GM11168 (cell line): ENCODE measurements around the gene RNF34.

Source experiments
- in situ Hi-C: fragments of 300-500 bp; cut with MboI; formaldehyde crosslinking; loops from one replicate; pipeline ENCODE4 v1.12.0; 2022; ENCODE audit warnings: low sequenced_read_pairs; ENCODE audit not compliant: unreplicated experiment

RNF34 gene

DNA sequence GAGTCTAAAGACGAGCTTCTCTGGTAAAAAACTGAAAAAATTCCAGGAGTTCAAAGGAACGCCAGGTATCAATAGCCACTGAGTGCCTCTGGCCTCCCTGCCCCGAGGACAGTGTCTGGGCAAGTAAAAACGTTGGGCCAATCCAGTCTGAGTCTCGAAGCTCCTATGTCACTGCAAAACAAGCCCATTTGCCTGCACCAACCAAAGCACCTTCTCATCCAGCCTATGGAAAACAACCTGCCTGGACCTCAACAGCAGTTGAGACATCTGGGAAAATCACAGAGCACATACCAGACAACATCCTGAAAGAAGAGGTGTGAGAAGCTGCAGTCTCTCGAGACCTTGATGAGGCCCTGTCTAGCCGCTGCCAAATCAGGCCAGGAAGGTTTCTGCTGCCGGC, 56.6 kb downstream of the RNF34 start:
- in situ Hi-C loops, result no loop called here

DNA sequence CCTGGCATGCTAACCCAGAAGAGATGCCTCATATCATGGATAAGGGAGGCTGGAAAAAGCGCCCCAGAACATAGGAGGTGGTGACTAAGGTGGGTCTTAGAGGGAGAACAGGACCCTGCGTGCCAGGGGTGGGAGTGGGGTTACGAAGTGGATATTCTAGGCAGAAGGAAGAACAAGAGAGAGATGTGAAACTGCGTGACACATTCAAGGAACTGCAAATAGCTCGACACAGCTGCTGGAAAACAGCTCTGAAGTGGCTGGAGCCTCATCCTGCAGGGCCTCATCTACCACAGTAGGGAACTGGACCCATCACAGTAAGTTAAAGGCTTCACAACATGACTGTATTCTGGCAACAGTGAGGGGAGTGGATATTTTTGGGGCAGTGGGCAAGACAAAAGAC, 61.1 kb downstream of the RNF34 start:
- in situ Hi-C loops, result no loop called here

DNA sequence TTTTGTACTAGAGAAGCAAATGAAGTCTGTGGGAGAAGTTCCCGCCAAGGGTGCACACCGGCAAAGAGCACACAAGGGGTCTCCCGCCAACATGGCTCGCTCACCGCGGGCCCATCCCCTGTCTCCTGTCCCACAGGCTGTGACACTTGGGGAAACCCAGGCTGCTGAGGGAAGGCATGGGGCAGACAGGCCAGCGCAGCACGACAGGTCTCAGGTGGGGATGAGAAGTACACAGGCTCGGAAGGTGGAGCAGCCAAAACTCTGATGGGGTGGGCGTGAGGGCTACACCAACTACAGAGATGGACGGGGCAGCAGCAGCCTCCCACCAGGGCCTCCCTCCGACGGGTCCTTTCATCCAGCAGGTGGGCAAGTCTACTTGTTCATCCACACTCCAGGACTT, 64.4 kb downstream of the RNF34 start:
- in situ Hi-C loops, result no loop called here

DNA sequence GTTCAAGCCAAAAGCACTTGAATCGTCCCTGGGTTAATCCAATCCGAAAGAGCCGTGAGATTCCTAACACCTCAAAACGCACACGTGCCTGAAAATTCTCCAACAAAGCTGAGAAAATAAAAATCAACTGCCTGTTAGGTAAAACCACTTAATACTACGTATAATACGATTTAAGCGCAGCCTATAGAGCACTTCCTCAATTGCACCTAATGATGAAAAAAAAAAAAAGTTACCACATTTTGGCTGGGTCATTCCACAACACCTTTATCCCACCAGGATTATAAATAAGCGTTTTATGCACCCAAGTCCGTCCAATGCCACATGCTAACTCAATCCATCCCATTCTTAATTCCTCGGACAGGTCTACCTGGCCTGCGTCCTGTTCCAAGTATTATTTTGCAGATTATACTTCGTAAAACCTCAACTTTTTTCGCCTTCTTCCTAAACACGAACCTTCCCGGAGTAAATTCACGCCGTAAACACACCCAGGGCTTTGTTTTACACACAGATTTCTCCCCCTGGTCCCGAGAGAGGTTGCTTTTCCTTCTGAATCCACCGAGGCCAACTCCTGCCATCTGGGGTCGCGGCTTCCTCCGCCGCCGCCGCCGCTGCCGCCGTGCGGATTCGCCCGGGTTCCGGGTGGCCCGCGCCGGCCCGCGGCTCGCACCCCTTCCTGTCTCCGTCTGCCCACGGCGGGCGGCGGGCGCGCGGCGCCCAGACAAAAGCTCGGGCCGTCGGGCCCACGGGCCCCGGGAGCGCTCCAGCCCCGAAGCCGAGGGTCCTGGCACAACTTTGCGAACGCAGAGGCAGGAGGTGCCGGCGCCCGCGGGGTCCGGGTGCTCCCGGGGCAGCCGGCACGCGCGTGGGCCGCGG, 66.2 kb downstream of the RNF34 start:
- in situ Hi-C loops, result no loop called here

DNA sequence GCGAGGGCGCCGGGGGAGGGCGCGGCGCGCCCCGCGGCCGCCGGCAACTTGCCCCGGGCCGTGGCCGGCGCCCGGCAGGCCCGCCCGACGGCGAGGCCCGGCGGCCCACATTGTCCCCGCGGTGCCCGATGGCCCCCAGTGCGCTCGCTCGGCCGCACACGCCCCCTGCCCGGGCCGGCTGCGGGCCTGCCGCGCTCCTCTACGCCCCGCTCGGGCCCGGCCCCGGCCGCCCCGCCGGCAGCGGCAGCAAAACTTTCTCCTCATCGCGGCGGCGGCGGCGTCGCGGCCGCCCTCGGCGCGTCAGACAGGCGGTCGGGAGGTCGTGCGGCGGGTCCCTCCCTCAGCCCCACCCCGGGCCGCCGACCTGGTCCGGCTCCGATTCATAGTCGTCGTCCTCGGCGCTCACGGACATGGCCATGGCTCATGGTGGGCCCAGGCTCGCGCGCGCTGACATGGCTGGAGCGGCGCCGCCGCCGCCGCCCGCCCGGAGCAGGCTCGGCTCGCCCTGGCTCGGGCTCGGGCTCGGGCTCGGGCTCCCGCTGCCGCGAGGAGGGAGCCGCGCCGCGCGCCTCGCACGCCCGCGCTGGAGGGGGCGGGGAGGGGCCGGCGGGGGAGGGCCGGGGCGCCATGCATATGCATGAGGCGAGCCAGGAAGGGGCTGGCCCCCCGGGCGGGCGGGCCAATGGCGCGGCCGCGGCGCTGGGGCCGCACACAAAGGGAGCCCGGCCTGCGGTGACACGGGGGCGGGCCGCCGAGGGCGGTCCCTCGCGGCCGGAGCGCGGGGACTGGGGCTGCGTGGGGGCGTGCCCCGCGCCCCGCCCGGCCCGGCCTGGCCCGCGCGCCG, 67.1 kb downstream of the RNF34 start:
- in situ Hi-C loops, result no loop called here

DNA sequence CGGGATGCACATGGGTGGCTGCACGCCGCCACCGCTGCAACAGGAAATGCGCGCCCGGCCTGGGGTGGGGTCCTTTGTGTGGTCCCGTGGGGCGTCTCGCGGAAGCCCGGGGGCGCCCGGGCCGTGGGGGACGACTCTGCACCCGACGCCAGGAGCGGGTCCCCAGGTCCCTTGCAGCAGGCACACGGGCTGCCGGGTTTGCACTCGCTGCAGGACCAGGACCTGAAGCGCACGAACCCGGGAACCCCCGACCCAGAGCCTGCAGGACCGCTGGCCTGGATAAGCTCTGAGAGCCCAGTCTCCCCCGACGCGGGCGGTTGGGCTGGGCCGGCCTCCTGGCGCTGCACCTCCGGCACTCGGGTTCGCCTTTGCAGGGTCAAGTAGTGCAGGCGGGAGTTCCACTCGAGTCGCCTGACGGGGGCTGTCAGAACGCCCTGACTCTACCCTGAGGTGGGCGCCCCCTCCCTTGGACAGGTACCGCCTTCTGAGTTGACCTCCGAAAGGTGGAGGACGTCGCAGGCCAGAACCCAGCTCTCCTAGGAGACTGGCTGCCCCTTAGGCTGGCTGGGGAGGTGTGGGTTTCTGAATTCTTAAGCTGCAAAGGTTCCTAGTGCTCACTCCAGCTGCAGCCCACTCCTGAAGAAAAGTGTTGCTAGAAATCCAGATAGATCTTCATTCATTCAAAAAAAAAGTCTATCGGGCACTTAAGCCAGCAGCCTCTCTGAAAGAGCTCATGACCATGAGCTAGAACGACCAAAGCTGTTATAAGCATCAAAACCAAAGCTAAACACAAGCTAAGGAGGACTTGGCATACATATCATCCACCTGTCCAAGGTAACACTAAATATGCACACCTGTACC, 68.0 kb downstream of the RNF34 start:
- in situ Hi-C loops, result no loop called here

DNA sequence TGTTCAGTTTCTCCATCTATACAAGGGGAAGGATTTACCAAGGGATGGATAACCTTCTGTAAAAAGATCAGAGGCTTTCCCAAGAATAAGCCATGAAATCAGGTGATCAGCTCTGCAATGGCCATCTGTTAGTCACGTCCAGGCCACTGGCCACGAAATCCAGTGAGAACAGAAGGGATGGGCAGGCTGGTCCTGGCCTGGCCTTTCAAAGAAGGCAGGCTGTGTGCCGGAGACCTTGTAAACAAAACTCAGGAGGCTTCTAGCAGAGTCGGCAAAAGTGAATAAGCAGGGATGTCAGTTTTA, 68.5 kb downstream of the RNF34 start:
- in situ Hi-C loops, result no loop called here

DNA sequence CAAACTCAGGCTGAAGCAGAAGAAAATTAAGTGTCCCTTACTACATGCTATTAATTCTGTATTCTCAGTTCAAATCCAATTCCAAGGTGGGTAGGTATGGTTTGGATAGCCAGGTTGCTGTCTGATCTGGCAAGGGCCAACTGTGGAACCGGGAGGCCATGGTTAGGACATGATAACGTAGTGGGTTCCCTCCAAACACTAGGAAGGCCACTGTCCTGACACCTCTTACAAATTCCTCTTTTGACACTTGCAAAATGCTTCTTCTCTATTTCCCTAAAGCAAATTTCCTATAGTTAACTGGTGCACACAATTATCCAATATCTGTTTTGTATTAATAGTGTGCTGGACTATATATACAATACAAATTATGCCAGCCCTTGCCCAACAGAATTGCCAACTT, 70.8 kb downstream of the RNF34 start:
- in situ Hi-C loops, result no loop called here

DNA sequence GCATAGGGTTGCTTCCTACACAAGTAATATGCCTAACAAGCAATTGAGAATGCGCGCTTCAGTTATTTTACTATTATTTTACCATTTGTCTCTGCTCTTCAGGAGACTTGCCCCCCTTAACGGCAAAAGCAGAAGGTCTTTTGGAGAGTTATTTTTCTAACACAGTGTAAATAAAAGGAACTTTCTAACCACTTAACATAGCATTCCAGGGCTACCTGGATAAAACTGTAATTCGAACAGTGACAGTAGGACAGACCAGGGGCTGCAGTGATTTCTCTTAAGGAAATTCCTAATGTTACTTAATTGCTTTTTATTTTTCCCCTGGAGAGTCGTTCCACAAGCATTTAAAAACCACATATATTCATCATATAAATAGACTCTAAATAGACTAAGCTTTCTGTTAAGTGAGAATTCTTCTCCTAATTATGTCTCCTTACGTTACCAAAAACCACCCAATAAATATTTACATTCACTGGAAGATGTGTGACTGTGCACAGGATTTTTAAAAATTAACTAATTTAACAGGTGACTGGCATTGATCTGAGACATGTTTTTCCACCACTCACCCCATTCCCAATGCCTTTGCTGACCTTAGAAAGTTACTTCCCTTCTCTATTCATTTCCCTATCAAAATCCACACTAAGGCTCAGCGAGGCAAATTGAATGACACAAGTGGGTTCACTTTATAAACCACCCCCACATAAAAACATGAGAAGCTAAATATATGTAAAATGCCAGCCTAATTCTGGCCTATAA, 72.4 kb downstream of the RNF34 start:
- in situ Hi-C loops, result no loop called here
